ENCODE data around the gene RGS10.
A peak's percentile ranks its signal among the peaks of the same experiment; 100 is the strongest.

The RGS10 gene

GRCh38 chr10:119518936-119519335 is 23.6 kb downstream of the RGS10 start:
- Histone ChIP-seq H3K4me1 (ENCODE audit: control extremely low read depth in 1 of 4, control insufficient read depth in 4 of 4, insufficient read depth in 4 of 4, low read length in 3 of 4) (peaks cover 5 to 62% (median 41%) of the 10 kb centered on the region in 4 experiments), H3K27ac (ENCODE audit: insufficient read depth in 1 of 2, low read depth in 1 of 2, low read length in 2 of 2, poor library complexity in 1 of 2, severe bottlenecking in 2 of 2) (peak overlapping the region in 1 of 2 experiments; percentile 34), H3K4me3 (ENCODE audit: control insufficient read depth in 1 of 7, extremely low read depth in 1 of 7, insufficient read depth in 4 of 7, low read depth in 2 of 7, low read length in 6 of 7) (no peak overlapping the region), H3K9me3 (ENCODE audit: control extremely low read depth in 1 of 5, control insufficient read depth in 4 of 5, insufficient read depth in 2 of 5, low read depth in 1 of 5, low read length in 4 of 5) (no peaks in the 10 kb centered on the region), H3K27me3 (replicated peaks in 2 of 5; ENCODE audit: control insufficient read depth in 4 of 5, insufficient read depth in 5 of 5, low read length in 4 of 5) (no peaks in the 10 kb centered on the region), H3K36me3 (ENCODE audit: control insufficient read depth in 4 of 4, insufficient read depth in 4 of 4, low read length in 3 of 4) (peaks cover 5 to 32% (median 11%) of the 10 kb centered on the region in 4 experiments)
- 92% methylated on average over 9 of the region's 10 CpGs for WGBS (ENCODE audit: insufficient coverage)
- POLR2A ChIA-PET, result interaction anchor here (2.1 kb wide), 1 partner anchor 19 kb away, joined by 9 read pairs; no protein-coding TSS in a partner anchor
- CTCF ChIA-PET, result interaction anchor here (0.7 to 1.9 kb wide), 7 partner anchors 10 to 348 kb away, joined by 3 to 10 read pairs (median 4); partner anchors contain the start of genes GRK5 and RGS10
- DNase-seq, result no peak

GRCh38 chr10:119518176-119518575 is 24.3 kb downstream of the RGS10 start:
- H3K27me3 ChIP-seq (replicated peaks in 2 of 5; ENCODE audit: control insufficient read depth in 4 of 5, insufficient read depth in 5 of 5, low read length in 4 of 5), result no peaks in the 10 kb centered on the region
- ChIA-PET CTCF (interaction anchor here (1.0 to 1.9 kb wide), 8 partner anchors 11 to 38 kb away, joined by 3 to 10 read pairs (median 6); partner anchors contain the start of gene RGS10), POLR2A (interaction anchor here (0.8 to 2.1 kb wide), 2 partner anchors 20 to 247 kb away, joined by 3 to 9 read pairs; no protein-coding TSS in a partner anchor)
- 61% methylated on average over 7 of the region's 9 CpGs for WGBS (ENCODE audit: insufficient coverage)
- H3K27ac ChIP-seq (ENCODE audit: insufficient read depth in 1 of 2, low read depth in 1 of 2, low read length in 2 of 2, poor library complexity in 1 of 2, severe bottlenecking in 2 of 2), result peak overlapping the region in 1 of 2 experiments; percentile 79
- no peak for DNase-seq
- H3K4me3 ChIP-seq (ENCODE audit: control insufficient read depth in 1 of 7, extremely low read depth in 1 of 7, insufficient read depth in 4 of 7, low read depth in 2 of 7, low read length in 6 of 7), result peak overlapping the region in 4 of 7 experiments; percentile 11 to 27 (median 24)
- H3K4me1 ChIP-seq (ENCODE audit: control extremely low read depth in 1 of 4, control insufficient read depth in 4 of 4, insufficient read depth in 4 of 4, low read length in 3 of 4), result peaks cover 5 to 62% (median 41%) of the 10 kb centered on the region in 4 experiments
- no peaks in the 10 kb centered on the region for H3K9me3 ChIP-seq (ENCODE audit: control extremely low read depth in 1 of 5, control insufficient read depth in 4 of 5, insufficient read depth in 2 of 5, low read depth in 1 of 5, low read length in 4 of 5)
- H3K36me3 ChIP-seq (ENCODE audit: control insufficient read depth in 4 of 4, insufficient read depth in 4 of 4, low read length in 3 of 4), result peaks cover 5 to 34% (median 10%) of the 10 kb centered on the region in 4 experiments

DNA sequence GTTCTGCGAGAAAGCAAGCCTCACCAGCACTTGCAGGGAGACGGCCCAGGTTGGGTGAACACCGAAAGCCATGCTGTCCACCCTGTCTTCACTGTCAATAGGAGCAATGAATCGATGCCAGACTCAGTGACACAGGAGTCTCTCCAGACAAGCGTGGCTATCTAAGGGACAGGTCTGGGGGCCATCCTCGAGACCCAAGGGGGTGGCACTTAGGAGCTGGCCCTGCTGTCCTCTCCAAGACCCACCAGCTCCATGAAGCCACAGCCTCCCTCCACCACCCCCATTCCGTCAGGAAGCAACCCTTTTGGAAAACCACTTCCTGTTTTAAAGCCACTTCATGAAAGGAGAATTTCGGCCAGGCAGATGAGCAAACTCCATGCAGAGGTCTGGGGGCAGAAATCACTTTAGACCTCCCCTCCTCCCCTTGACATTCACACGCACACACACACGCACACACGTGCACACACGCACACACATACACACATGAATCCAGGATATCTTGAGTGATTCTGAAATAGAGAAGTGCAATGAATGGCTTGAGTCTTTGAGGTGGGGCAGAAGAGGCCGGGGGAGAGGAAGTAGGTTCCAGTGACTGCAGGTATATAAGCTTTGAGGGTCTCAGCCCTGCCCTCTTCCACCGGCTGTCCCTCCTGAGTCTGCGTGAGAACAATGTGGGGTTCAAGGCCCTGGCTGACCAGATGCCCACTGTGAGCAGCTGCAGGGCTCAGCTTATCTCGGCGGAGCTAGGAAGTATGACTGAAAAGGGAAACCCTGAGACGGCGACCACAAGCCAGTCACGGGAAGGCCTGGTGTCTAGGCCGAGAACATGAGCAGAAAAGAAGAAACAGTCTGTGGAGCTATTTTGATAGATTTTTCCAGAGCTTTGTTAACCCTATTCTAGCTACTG is 25.0 kb downstream of the RGS10 start:
- WGBS (ENCODE audit: insufficient coverage), result 19% methylated on average over 16 of the region's 21 CpGs
- Histone ChIP-seq H3K36me3 (ENCODE audit: control insufficient read depth in 4 of 4, insufficient read depth in 4 of 4, low read length in 3 of 4) (peaks cover 5 to 31% (median 11%) of the 10 kb centered on the region in 4 experiments), H3K4me1 (ENCODE audit: control extremely low read depth in 1 of 4, control insufficient read depth in 4 of 4, insufficient read depth in 4 of 4, low read length in 3 of 4) (peaks cover 5 to 62% (median 41%) of the 10 kb centered on the region in 4 experiments), H3K27ac (ENCODE audit: insufficient read depth in 1 of 2, low read depth in 1 of 2, low read length in 2 of 2, poor library complexity in 1 of 2, severe bottlenecking in 2 of 2) (peak overlapping the region in 1 of 2 experiments; percentile 79), H3K27me3 (replicated peaks in 2 of 5; ENCODE audit: control insufficient read depth in 4 of 5, insufficient read depth in 5 of 5, low read length in 4 of 5) (no peaks in the 10 kb centered on the region), H3K9me3 (ENCODE audit: control extremely low read depth in 1 of 5, control insufficient read depth in 4 of 5, insufficient read depth in 2 of 5, low read depth in 1 of 5, low read length in 4 of 5) (no peaks in the 10 kb centered on the region), H3K4me3 (ENCODE audit: control insufficient read depth in 1 of 7, extremely low read depth in 1 of 7, insufficient read depth in 4 of 7, low read depth in 2 of 7, low read length in 6 of 7) (peak overlapping the region in 4 of 7 experiments; percentile 11 to 28 (median 25))
- CTCF ChIA-PET, result interaction anchor here (0.6 to 1.9 kb wide), 11 partner anchors 9 to 38 kb away, joined by 3 to 10 read pairs (median 5); partner anchors contain the start of gene RGS10
- peak; percentile 88 to 97 (median 95) for DNase-seq
- POLR2A ChIA-PET, result interaction anchor here (0.8 to 2.1 kb wide), 2 partner anchors 21 to 246 kb away, joined by 3 to 9 read pairs; no protein-coding TSS in a partner anchor

DNA sequence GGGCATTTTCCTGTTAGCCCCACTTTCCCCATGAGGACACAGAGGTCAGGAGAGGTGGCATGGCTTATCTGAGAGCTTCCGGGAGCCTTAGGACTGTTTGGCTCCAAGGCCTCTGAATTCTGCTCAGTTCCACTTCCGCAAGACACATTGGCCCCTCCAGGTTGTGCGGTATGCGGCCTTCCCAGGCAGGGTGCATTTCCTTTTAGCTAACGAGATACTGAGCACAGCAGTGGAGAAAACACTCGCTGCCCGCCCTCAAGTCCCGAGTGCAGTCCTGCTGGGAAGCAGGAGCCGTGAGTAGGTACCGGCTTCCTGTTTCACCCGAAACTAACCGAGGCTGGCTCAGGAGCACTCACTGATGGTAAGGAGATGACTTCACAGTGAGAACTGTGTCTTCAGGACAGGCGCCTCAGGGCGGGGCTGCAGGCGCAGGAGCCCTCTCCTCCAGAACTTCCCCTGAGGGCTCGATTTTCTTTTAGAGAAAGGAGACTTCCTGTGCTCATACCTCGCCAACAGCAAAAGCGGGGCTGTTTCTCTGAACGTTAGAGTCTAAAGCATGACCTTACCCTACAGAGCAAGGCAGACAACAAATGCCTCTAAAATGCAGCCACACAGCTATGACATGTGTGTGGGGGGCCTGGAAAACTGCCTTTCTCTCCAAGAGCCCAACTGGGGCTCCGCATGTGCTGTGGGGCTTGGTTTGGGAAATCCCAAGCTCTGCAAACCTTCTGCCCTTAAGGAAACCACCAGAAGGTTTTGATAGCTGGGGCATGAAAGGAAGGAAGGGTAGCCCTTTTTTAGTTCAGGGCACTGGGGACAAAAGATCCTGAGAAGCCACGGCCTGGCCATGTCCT is 25.9 kb downstream of the RGS10 start:
- POLR2A ChIA-PET, result interaction anchor here (2.1 kb wide), 1 partner anchor 22 kb away, joined by 9 read pairs; no protein-coding TSS in a partner anchor
- peak; percentile 31 to 69 (median 52) for DNase-seq
- Histone ChIP-seq H3K4me3 (ENCODE audit: control insufficient read depth in 1 of 7, extremely low read depth in 1 of 7, insufficient read depth in 4 of 7, low read depth in 2 of 7, low read length in 6 of 7) (peak overlapping the region in 5 of 7 experiments; percentile 19 to 54 (median 34)), H3K36me3 (ENCODE audit: control insufficient read depth in 4 of 4, insufficient read depth in 4 of 4, low read length in 3 of 4) (peaks cover 2 to 32% (median 19%) of the 10 kb centered on the region in 4 experiments), H3K9me3 (ENCODE audit: control extremely low read depth in 1 of 5, control insufficient read depth in 4 of 5, insufficient read depth in 2 of 5, low read depth in 1 of 5, low read length in 4 of 5) (no peaks in the 10 kb centered on the region), H3K27me3 (replicated peaks in 2 of 5; ENCODE audit: control insufficient read depth in 4 of 5, insufficient read depth in 5 of 5, low read length in 4 of 5) (no peaks in the 10 kb centered on the region), H3K27ac (ENCODE audit: insufficient read depth in 1 of 2, low read depth in 1 of 2, low read length in 2 of 2, poor library complexity in 1 of 2, severe bottlenecking in 2 of 2) (peak overlapping the region in 1 of 2 experiments; percentile 59), H3K4me1 (ENCODE audit: control extremely low read depth in 1 of 4, control insufficient read depth in 4 of 4, insufficient read depth in 4 of 4, low read length in 3 of 4) (peaks cover 5 to 59% (median 41%) of the 10 kb centered on the region in 4 experiments)
- WGBS (ENCODE audit: insufficient coverage), result 7% methylated on average over 18 of the region's 21 CpGs
- CTCF ChIA-PET, result interaction anchor here (0.6 to 1.9 kb wide), 5 partner anchors 8 to 29 kb away, joined by 3 to 8 read pairs (median 4); partner anchors contain the start of gene RGS10

- H3K36me3 ChIP-seq (ENCODE audit: control insufficient read depth in 4 of 4, insufficient read depth in 4 of 4, low read length in 3 of 4), result peaks cover 2 to 35% (median 24%) of the 10 kb centered on the region in 4 experiments
- CTCF ChIA-PET, result interaction anchor here (1.0 kb wide), 1 partner anchor 21 kb away, joined by 3 read pairs; no protein-coding TSS in a partner anchor
These were observed 26.9 kb downstream of the RGS10 start for GRCh38 chr10:119515511-119516045.

GRCh38 chr10:119514819-119515218 is 27.7 kb downstream of the RGS10 start:
- DNase-seq, result no peak
- peaks cover 2 to 40% (median 28%) of the 10 kb centered on the region in 4 experiments for H3K36me3 ChIP-seq (ENCODE audit: control insufficient read depth in 4 of 4, insufficient read depth in 4 of 4, low read length in 3 of 4)
- 100% methylated on average over 5 of the region's 6 CpGs for WGBS (ENCODE audit: insufficient coverage)
- H3K4me3 ChIP-seq (ENCODE audit: control insufficient read depth in 1 of 7, extremely low read depth in 1 of 7, insufficient read depth in 4 of 7, low read depth in 2 of 7, low read length in 6 of 7), result no peak overlapping the region
- no peaks in the 10 kb centered on the region for H3K27me3 ChIP-seq (replicated peaks in 2 of 5; ENCODE audit: control insufficient read depth in 4 of 5, insufficient read depth in 5 of 5, low read length in 4 of 5)
- H3K27ac ChIP-seq (ENCODE audit: insufficient read depth in 1 of 2, low read depth in 1 of 2, low read length in 2 of 2, poor library complexity in 1 of 2, severe bottlenecking in 2 of 2), result no peak overlapping the region
- no peaks in the 10 kb centered on the region for H3K9me3 ChIP-seq (ENCODE audit: control extremely low read depth in 1 of 5, control insufficient read depth in 4 of 5, insufficient read depth in 2 of 5, low read depth in 1 of 5, low read length in 4 of 5)
- CTCF ChIA-PET, result interaction anchor here (1.0 kb wide), 1 partner anchor 22 kb away, joined by 3 read pairs; no protein-coding TSS in a partner anchor
- POLR2A ChIA-PET, result no interaction called here
- peaks cover 5 to 53% (median 40%) of the 10 kb centered on the region in 4 experiments for H3K4me1 ChIP-seq (ENCODE audit: control extremely low read depth in 1 of 4, control insufficient read depth in 4 of 4, insufficient read depth in 4 of 4, low read length in 3 of 4)

More at GRCh38 chr10:119515511-119516045, 26.9 kb downstream of the RGS10 start:
- no peaks in the 10 kb centered on the region for H3K27me3 ChIP-seq (replicated peaks in 2 of 5; ENCODE audit: control insufficient read depth in 4 of 5, insufficient read depth in 5 of 5, low read length in 4 of 5)
- DNase-seq, result no peak
- H3K4me3 ChIP-seq (ENCODE audit: control insufficient read depth in 1 of 7, extremely low read depth in 1 of 7, insufficient read depth in 4 of 7, low read depth in 2 of 7, low read length in 6 of 7), result peak overlapping the region in 1 of 7 experiments; percentile 28
- 92% methylated on average over 9 of the region's 10 CpGs for WGBS (ENCODE audit: insufficient coverage)
- no peaks in the 10 kb centered on the region for H3K9me3 ChIP-seq (ENCODE audit: control extremely low read depth in 1 of 5, control insufficient read depth in 4 of 5, insufficient read depth in 2 of 5, low read depth in 1 of 5, low read length in 4 of 5)
- peaks cover 5 to 59% (median 41%) of the 10 kb centered on the region in 4 experiments for H3K4me1 ChIP-seq (ENCODE audit: control extremely low read depth in 1 of 4, control insufficient read depth in 4 of 4, insufficient read depth in 4 of 4, low read length in 3 of 4)
- POLR2A ChIA-PET, result no interaction called here
- no peak overlapping the region for H3K27ac ChIP-seq (ENCODE audit: insufficient read depth in 1 of 2, low read depth in 1 of 2, low read length in 2 of 2, poor library complexity in 1 of 2, severe bottlenecking in 2 of 2)

Data from common myeloid progenitor, CD34-positive (primary cell).